ENCODE measurements around the gene SELENOT. TPM values are rescaled to one million over a fixed set of nuclear protein-coding genes. Genes with fewer than 3 reads are reported as not detected.

Gene SELENOT
- total RNA-seq, 2 experiments from 2014 or later = 110 to 115 TPM

- Mint-ChIP-seq H3K27ac (peak overlapping the region; percentile 62), H3K27me3 (no peaks in the 10 kb centered on the region), H3K9me3 (no peaks in the 10 kb centered on the region), H3K4me3 (no peak overlapping the region), H3K36me3 (ENCODE audit: low read depth) (peaks cover 39% of the 10 kb centered on the region), H3K4me1 (ENCODE audit: low read depth) (peaks cover 28% of the 10 kb centered on the region)
- Histone ChIP-seq H3K9me3 (ENCODE audit: control insufficient read depth in 1 of 2, insufficient read depth in 1 of 2, low read length in 2 of 2) (no peaks in the 10 kb centered on the region), H3K27ac (ENCODE audit: low read depth in 1 of 2, low read length in 2 of 2) (no peak overlapping the region), H3K27me3 (ENCODE audit: control insufficient read depth in 1 of 2, insufficient read depth in 2 of 2, low read length in 2 of 2) (no peaks in the 10 kb centered on the region), H3K4me3 (ENCODE audit: low read length) (no peak overlapping the region), H3K4me1 (ENCODE audit: insufficient read depth, low read length) (peaks cover 18% of the 10 kb centered on the region), H3K36me3 (ENCODE audit: insufficient read depth, low read length) (peaks cover 30% of the 10 kb centered on the region)
- intact Hi-C loops (cut with DNase I, micrococcal nuclease) = no loop called here
- no peak for TF ChIP-seq CTCF (IDR thresholded peaks at IDR 0.05)
- ChIA-PET POLR2A (no interaction called here), CTCF (interaction anchor here (0.6 kb wide), 1 partner anchor 11 kb away, joined by 3 read pairs; no protein-coding TSS in a partner anchor)
- ATAC-seq (ENCODE audit: poor library complexity) (no peak), DNase-seq (no peak)
Observed at GRCh38 chr3:150631515-150632221, 28.5 kb downstream of the SELENOT start.

- Histone ChIP-seq H3K9me3 (ENCODE audit: control insufficient read depth in 1 of 2, insufficient read depth in 1 of 2, low read length in 2 of 2) (no peaks in the 10 kb centered on the region), H3K27ac (ENCODE audit: low read depth in 1 of 2, low read length in 2 of 2) (peak overlapping the region in 1 of 2 donors; percentile 47), H3K27me3 (ENCODE audit: control insufficient read depth in 1 of 2, insufficient read depth in 2 of 2, low read length in 2 of 2) (no peaks in the 10 kb centered on the region), H3K4me1 (ENCODE audit: insufficient read depth, low read length) (peaks cover 18% of the 10 kb centered on the region), H3K36me3 (ENCODE audit: insufficient read depth, low read length) (peaks cover 9% of the 10 kb centered on the region), H3K4me3 (ENCODE audit: low read length) (no peak overlapping the region)
- no peak for TF ChIP-seq CTCF (IDR thresholded peaks at IDR 0.05)
- POLR2A ChIA-PET = interaction anchor here (1.0 to 1.9 kb wide), 5 partner anchors 27 to 129 kb away, joined by 3 to 9 read pairs (median 4); partner anchors contain the start of genes EIF2A, SELENOT, SERP1 and SIAH2
- Mint-ChIP-seq H3K27ac (peak overlapping the region; percentile 40), H3K9me3 (no peaks in the 10 kb centered on the region), H3K4me1 (ENCODE audit: low read depth) (peaks cover 31% of the 10 kb centered on the region), H3K4me3 (peak overlapping the region; percentile 48), H3K27me3 (no peaks in the 10 kb centered on the region), H3K36me3 (ENCODE audit: low read depth) (peaks cover 7% of the 10 kb centered on the region)
- CTCF ChIA-PET = no interaction called here
- ATAC-seq (ENCODE audit: poor library complexity) = no peak
- DNase-seq = peak in 1 of 14 experiments; percentile 12
- intact Hi-C loops (cut with DNase I, micrococcal nuclease) = no loop called here
Observed at GRCh38 chr3:150635076-150635475, 32.0 kb downstream of the SELENOT start.

GRCh38 chr3:150635526-150635925, 32.4 kb downstream of the SELENOT start:
- no peaks in the 10 kb centered on the region for H3K9me3 Mint-ChIP-seq
- H3K27ac ChIP-seq (ENCODE audit: low read depth in 1 of 2, low read length in 2 of 2) = peak overlapping the region in 1 of 2 donors; percentile 47
- POLR2A ChIA-PET = interaction anchor here (1.0 to 1.9 kb wide), 5 partner anchors 28 to 128 kb away, joined by 3 to 9 read pairs (median 4); partner anchors contain the start of genes EIF2A, SELENOT, SERP1 and SIAH2

More at GRCh38 chr3:150635526-150635925, 32.4 kb downstream of the SELENOT start:
- Mint-ChIP-seq H3K4me1 (ENCODE audit: low read depth) (peaks cover 31% of the 10 kb centered on the region), H3K27ac (peak overlapping the region; percentile 40), H3K4me3 (peak overlapping the region; percentile 48), H3K27me3 (no peaks in the 10 kb centered on the region), H3K36me3 (ENCODE audit: low read depth) (peaks cover 2% of the 10 kb centered on the region)
- TF ChIP-seq CTCF (IDR thresholded peaks at IDR 0.05) = no peak
- Histone ChIP-seq H3K36me3 (ENCODE audit: insufficient read depth, low read length) (peaks cover 5% of the 10 kb centered on the region), H3K4me1 (ENCODE audit: insufficient read depth, low read length) (peaks cover 18% of the 10 kb centered on the region), H3K27me3 (ENCODE audit: control insufficient read depth in 1 of 2, insufficient read depth in 2 of 2, low read length in 2 of 2) (no peaks in the 10 kb centered on the region), H3K4me3 (ENCODE audit: low read length) (no peak overlapping the region), H3K9me3 (ENCODE audit: control insufficient read depth in 1 of 2, insufficient read depth in 1 of 2, low read length in 2 of 2) (no peaks in the 10 kb centered on the region)
- intact Hi-C loops (cut with DNase I, micrococcal nuclease) = no loop called here
- DNase-seq (peak in 3 of 14 experiments; percentile 57 to 67 (median 66)), ATAC-seq (ENCODE audit: poor library complexity) (peak; percentile 71)
- CTCF ChIA-PET = no interaction called here

All from CD4-positive, alpha-beta T cell (primary cell).